Spleen (tissue), 7 donors: ENCODE data around the gene USP4.

Experiments
- POLR2A ChIP-seq, 3 donors: fragments of 450-650 bp; IDR thresholded peaks; one replicate each; pipeline ENCODE4 v1.5.1; 2017; ENCODE audit warnings: antibody characterized with exemption in 3 of 3, mild to moderate bottlenecking in 1 of 3
- POLR2AphosphoS5 ChIP-seq, 3 donors: sonication (generic); formaldehyde crosslinking; IDR thresholded peaks; one replicate each; pipeline ENCODE4 v1.5.1; 2017; ENCODE audit warnings: antibody characterized with exemption in 3 of 3
- TF ChIP-seq, protein P1 (sequence below), 11 experiments: fragments of 200-600 bp in 7 of 11; fragments of 450-650 bp in 4 of 11; sonication (generic) in 4 of 11; IDR thresholded peaks in 8 of 11; conservative IDR thresholded peaks in 3 of 11; 1 replicate in 7 of 11; 2 replicates in 4 of 11; pipeline versions ENCODE4 v1.4.0 to v1.8.0; 2016 to 2021; ENCODE audit warnings: antibody characterized with exemption in 11 of 11, inconsistent platforms in 4 of 11, mild to moderate bottlenecking in 1 of 11
- donor health status: DM: no; HTN: no; CAD: no; lungs with moderate emphysema.
- donor health status: DM: no; HTN: no; CAD: no.
- donor health status: DM: no; HTN: no; CAD: no.

DNA sequence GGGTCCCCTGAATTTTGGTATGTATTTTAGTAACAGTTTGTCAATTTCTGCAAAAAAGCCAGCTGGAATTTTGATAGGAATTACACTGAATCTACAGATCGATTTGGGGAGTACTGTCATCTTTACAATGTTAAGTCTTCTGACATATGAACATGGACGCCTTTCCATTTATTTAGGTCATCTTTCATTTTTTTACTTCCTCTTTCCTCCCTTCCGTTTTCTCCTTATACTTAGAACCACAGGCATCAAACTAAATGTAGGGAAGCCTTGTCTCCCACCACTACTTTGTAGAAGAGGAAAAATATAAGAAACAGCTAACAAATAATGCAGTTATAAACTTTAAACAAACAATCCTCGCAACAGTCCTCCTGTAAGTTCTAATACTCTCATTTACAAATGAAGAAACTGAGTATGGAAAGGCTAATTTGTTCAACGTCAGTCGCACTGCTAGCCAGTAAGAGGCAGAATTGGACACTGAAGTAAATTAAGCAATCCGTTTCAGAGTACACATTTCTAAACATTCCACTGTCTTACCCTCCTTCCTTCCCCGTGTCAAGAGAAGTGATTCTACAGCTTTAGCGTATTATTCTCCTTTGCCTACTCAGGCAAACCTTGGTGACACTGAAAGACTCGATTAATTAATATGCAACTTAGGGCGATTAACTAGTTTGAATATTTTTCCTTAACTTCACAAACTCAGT lies 46.4 kb upstream of the USP4 start:
- TF ChIP-seq, protein P1, sequence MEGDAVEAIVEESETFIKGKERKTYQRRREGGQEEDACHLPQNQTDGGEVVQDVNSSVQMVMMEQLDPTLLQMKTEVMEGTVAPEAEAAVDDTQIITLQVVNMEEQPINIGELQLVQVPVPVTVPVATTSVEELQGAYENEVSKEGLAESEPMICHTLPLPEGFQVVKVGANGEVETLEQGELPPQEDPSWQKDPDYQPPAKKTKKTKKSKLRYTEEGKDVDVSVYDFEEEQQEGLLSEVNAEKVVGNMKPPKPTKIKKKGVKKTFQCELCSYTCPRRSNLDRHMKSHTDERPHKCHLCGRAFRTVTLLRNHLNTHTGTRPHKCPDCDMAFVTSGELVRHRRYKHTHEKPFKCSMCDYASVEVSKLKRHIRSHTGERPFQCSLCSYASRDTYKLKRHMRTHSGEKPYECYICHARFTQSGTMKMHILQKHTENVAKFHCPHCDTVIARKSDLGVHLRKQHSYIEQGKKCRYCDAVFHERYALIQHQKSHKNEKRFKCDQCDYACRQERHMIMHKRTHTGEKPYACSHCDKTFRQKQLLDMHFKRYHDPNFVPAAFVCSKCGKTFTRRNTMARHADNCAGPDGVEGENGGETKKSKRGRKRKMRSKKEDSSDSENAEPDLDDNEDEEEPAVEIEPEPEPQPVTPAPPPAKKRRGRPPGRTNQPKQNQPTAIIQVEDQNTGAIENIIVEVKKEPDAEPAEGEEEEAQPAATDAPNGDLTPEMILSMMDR (IDR thresholded peaks at IDR 0.05 in 8 of 11, conservative IDR thresholded peaks at IDR 0.05 in 3 of 11): no peak
- TF ChIP-seq POLR2A (IDR thresholded peaks at IDR 0.05) (no peak), POLR2AphosphoS5 (IDR thresholded peaks at IDR 0.05) (no peak)
